GM12873 (cell line): ENCODE data around the gene PCOLCE2.

Experiments used
- CTCF ChIP-seq: IDR thresholded peaks from 2 replicates; pipeline ENCODE4 v1.5.1; 2012; ENCODE audit warnings: low read depth, mild to moderate bottlenecking, moderate library complexity, low read length, control low read depth; ENCODE audit not compliant: insufficient read depth; ENCODE audit errors: missing control alignments

PCOLCE2 gene

GRCh38 chr3:142898346-142899213 lies 9.7 kb upstream of the PCOLCE2 start:
- TF ChIP-seq CTCF = no peak

GRCh38 chr3:142897807-142898206 lies 8.9 kb upstream of the PCOLCE2 start:
- TF ChIP-seq CTCF = no peak

- TF ChIP-seq CTCF = no peak
Observed at GRCh38 chr3:142896996-142897395, 8.1 kb upstream of the PCOLCE2 start.

GRCh38 chr3:142896201-142896755 lies 7.4 kb upstream of the PCOLCE2 start:
- no peak for TF ChIP-seq CTCF

GRCh38 chr3:142894493-142894892 lies 5.6 kb upstream of the PCOLCE2 start:
- no peak for TF ChIP-seq CTCF

GRCh38 chr3:142892714-142893113 lies 3.8 kb upstream of the PCOLCE2 start:
- no peak for TF ChIP-seq CTCF

GRCh38 chr3:142890592-142890991 lies 1.7 kb upstream of the PCOLCE2 start:
- no peak for TF ChIP-seq CTCF
